Peyer's patch (tissue), 4 donors: Measurements from ENCODE around the gene ZNF70. TPM values are rescaled to one million over a fixed set of nuclear protein-coding genes. Genes with fewer than 3 reads are reported as not detected.

ENCODE experiments used
- DNase-seq, 3 donors: peaks; one replicate each; pipeline ENCODE4 v3.0.0-alpha.2; 2017 to 2019
- H3K27ac ChIP-seq, 4 donors: fragments of 200-600 bp; sonication (generic); one replicate each; pipeline ENCODE4 v1.5.1; 2016 to 2019
- H3K27me3 ChIP-seq, 2 donors: fragments of 200-600 bp; sonication (generic); one replicate each; pipeline ENCODE4 v1.5.1; 2019
- H3K36me3 ChIP-seq, 3 donors: fragments of 200-600 bp; sonication (generic); one replicate each; pipeline ENCODE4 v1.5.1; 2016 to 2019
- H3K4me1 ChIP-seq, 4 donors: fragments of 200-600 bp; sonication (generic); one replicate each; pipeline ENCODE4 v1.5.1; 2016 to 2019
- H3K4me3 ChIP-seq, 4 donors: fragments of 200-600 bp; sonication (generic); 1 replicate in 3 of 4; 2 replicates in 1 of 4; pipeline ENCODE4 v1.5.1; 2016 to 2019; ENCODE audit warnings: mild to moderate bottlenecking in 1 of 4
- H3K9me3 ChIP-seq, 4 donors: fragments of 200-600 bp; sonication (generic); one replicate each; pipeline ENCODE4 v1.5.1; 2016 to 2019; ENCODE audit warnings: mild to moderate bottlenecking in 1 of 4
- POLR2A ChIP-seq, 2 donors: fragments of 450-650 bp; IDR thresholded peaks; one replicate each; pipeline ENCODE4 v1.5.1; 2017; ENCODE audit warnings: antibody characterized with exemption in 2 of 2, mild to moderate bottlenecking in 2 of 2, moderate library complexity in 2 of 2
- total RNA-seq, 4 donors: library from RNA; depleted of rRNA; stranded (reverse); fragments of >200 nt; gene quantifications; one replicate each; pipeline ENCODE4 v1.1.0, GENCODE V29; 2016
- TF ChIP-seq, protein P1 (sequence below), 6 experiments: fragments of 450-650 bp in 4 of 6; fragments of 200-600 bp in 2 of 6; sonication (generic) in 1 of 6; IDR thresholded peaks; one replicate each; pipeline ENCODE4 v1.5.1; 2017 to 2019; ENCODE audit warnings: antibody characterized with exemption in 6 of 6, mild to moderate bottlenecking in 3 of 6, moderate library complexity in 1 of 6

ZNF70 gene
- total RNA-seq, 4 donors from 2014 or later = 2.5 to 25.6 (median 6.2) TPM

- Histone ChIP-seq H3K36me3 (peaks cover 0 to 13% (median 0%) of the 10 kb centered on the region in 3 donors), H3K4me1 (peaks cover 0 to 46% (median 22%) of the 10 kb centered on the region in 4 donors), H3K27ac (peak overlapping the region in 1 of 4 donors; percentile 59), H3K9me3 (no peaks in the 10 kb centered on the region), H3K4me3 (peak overlapping the region in 2 of 4 donors; percentile 32), H3K27me3 (no peaks in the 10 kb centered on the region)
- TF ChIP-seq, protein P1, sequence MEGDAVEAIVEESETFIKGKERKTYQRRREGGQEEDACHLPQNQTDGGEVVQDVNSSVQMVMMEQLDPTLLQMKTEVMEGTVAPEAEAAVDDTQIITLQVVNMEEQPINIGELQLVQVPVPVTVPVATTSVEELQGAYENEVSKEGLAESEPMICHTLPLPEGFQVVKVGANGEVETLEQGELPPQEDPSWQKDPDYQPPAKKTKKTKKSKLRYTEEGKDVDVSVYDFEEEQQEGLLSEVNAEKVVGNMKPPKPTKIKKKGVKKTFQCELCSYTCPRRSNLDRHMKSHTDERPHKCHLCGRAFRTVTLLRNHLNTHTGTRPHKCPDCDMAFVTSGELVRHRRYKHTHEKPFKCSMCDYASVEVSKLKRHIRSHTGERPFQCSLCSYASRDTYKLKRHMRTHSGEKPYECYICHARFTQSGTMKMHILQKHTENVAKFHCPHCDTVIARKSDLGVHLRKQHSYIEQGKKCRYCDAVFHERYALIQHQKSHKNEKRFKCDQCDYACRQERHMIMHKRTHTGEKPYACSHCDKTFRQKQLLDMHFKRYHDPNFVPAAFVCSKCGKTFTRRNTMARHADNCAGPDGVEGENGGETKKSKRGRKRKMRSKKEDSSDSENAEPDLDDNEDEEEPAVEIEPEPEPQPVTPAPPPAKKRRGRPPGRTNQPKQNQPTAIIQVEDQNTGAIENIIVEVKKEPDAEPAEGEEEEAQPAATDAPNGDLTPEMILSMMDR (IDR thresholded peaks at IDR 0.05) = no peak
- TF ChIP-seq POLR2A (IDR thresholded peaks at IDR 0.05) = no peak
- DNase-seq = no peak
Measured at GRCh38 chr22:23763954-23764353, 13.0 kb upstream of the ZNF70 start.

- Histone ChIP-seq H3K27ac (peak overlapping the region in 1 of 4 donors; percentile 59), H3K36me3 (peaks cover 0 to 13% (median 0%) of the 10 kb centered on the region in 3 donors), H3K4me3 (peak overlapping the region in 3 of 4 donors; percentile 26 to 32 (median 32)), H3K4me1 (peaks cover 0 to 43% (median 20%) of the 10 kb centered on the region in 4 donors), H3K9me3 (no peaks in the 10 kb centered on the region), H3K27me3 (no peaks in the 10 kb centered on the region)
- peak in 2 of 3 donors; percentile 66 to 73 for DNase-seq
- no peak for TF ChIP-seq POLR2A (IDR thresholded peaks at IDR 0.05)
- TF ChIP-seq, protein P1 (IDR thresholded peaks at IDR 0.05) = no peak
Measured at GRCh38 chr22:23763579-23763945, 12.7 kb upstream of the ZNF70 start.

GRCh38 chr22:23762842-23763578 is 12.1 kb upstream of the ZNF70 start, which contains the start of gene C22orf15:
C22orf15 (plus strand) TSS chr22:23762990; CDS start chr22:23763307, 317 bp downstream.
- TF ChIP-seq POLR2A (IDR thresholded peaks at IDR 0.05) = no peak
- TF ChIP-seq, protein P1 (IDR thresholded peaks at IDR 0.05) = no peak
- Histone ChIP-seq H3K9me3 (no peaks in the 10 kb centered on the region), H3K4me3 (peak within 1 kb of the TSS in 3 of 4 donors; percentile 26 to 32 (median 32)), H3K36me3 (peaks cover 0 to 13% (median 0%) of the 10 kb centered on the region in 3 donors), H3K27me3 (no peaks in the 10 kb centered on the region), H3K27ac (peak within 1 kb of the TSS in 1 of 4 donors; percentile 59), H3K4me1 (peaks cover 0 to 41% (median 17%) of the 10 kb centered on the region in 4 donors)
- DNase-seq = peak in 1 of 3 donors; percentile 40

- DNase-seq = no peak
- TF ChIP-seq, protein P1 (IDR thresholded peaks at IDR 0.05) = no peak
- TF ChIP-seq POLR2A (IDR thresholded peaks at IDR 0.05) = no peak
Measured at GRCh38 chr22:23760056-23760455, 9.1 kb upstream of the ZNF70 start.

DNA sequence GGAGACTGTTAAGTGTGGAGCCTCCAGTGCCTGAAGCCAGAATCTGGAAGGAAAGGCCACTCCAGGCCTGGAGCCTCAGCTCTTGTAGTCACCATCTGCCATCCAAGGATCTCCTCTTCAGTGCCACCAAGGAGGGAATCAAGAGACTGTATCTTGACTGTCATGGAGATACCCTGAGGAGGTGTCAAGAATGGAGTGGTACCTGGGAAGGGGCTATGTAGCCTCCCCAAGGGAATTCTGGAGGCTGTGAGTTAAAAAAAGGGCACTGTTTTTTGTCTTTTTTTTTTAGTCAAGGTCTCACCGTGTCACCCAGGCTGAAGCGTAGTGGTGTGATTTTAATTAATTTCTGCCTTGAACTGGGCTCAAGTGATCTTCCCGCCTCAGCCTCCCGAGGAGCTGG is 8.7 kb upstream of the ZNF70 start:
- H3K4me3 ChIP-seq = no peak overlapping the region
- no peaks in the 10 kb centered on the region for H3K27me3 ChIP-seq
- peaks cover 0 to 18% (median 11%) of the 10 kb centered on the region in 4 donors for H3K4me1 ChIP-seq
- TF ChIP-seq, protein P1 (IDR thresholded peaks at IDR 0.05) = no peak
- TF ChIP-seq POLR2A (IDR thresholded peaks at IDR 0.05) = no peak
- no peak overlapping the region for H3K27ac ChIP-seq
- H3K36me3 ChIP-seq = peaks cover 0 to 3% (median 0%) of the 10 kb centered on the region in 3 donors
- DNase-seq = no peak
- no peaks in the 10 kb centered on the region for H3K9me3 ChIP-seq

More at GRCh38 chr22:23760056-23760455, 9.1 kb upstream of the ZNF70 start:
- Histone ChIP-seq H3K27me3 (no peaks in the 10 kb centered on the region), H3K27ac (no peak overlapping the region), H3K9me3 (no peaks in the 10 kb centered on the region), H3K36me3 (peaks cover 0 to 7% (median 0%) of the 10 kb centered on the region in 3 donors), H3K4me1 (peaks cover 0 to 21% (median 11%) of the 10 kb centered on the region in 4 donors), H3K4me3 (no peak overlapping the region)
